H9 (cell line): ENCODE results near the gene MYOZ2. TPM values are rescaled to one million over a fixed set of nuclear protein-coding genes. Genes with fewer than 3 reads are reported as not detected.
"Not testable (repeated sequence)": the region's sequence is repeated elsewhere in the genome, so short reads cannot be mapped to it uniquely, and the experiment has no call there.

Source experiments
- DNase-seq: peaks from one replicate; pipeline ENCODE4 v3.0.0-alpha.2; 2017
- H2AFZ ChIP-seq: one replicate; pipeline ENCODE4 v1.6.1; 2013; ENCODE audit warnings: mild to moderate bottlenecking, low read length, control low read depth, moderate library complexity
- H2AK5ac ChIP-seq: 2 replicates; pipeline ENCODE4 v1.6.1; 2013; ENCODE audit warnings: low read length, control low read depth, mixed read lengths; ENCODE audit not compliant: insufficient read length
- H2BK120ac ChIP-seq: one replicate; pipeline ENCODE4 v1.6.1; 2013; ENCODE audit warnings: low read depth, mild to moderate bottlenecking, low read length, control low read depth, inconsistent platforms; ENCODE audit not compliant: poor library complexity, severe bottlenecking
- H2BK12ac ChIP-seq: 2 replicates; pipeline ENCODE4 v1.6.1; 2013; ENCODE audit warnings: low read length, control low read depth, mixed read lengths, low read depth; ENCODE audit not compliant: insufficient read length
- H2BK15ac ChIP-seq: 2 replicates; pipeline ENCODE4 v1.6.1; 2013; ENCODE audit warnings: low read depth, low read length, control low read depth
- H2BK20ac ChIP-seq: one replicate; pipeline ENCODE4 v1.6.1; 2013; ENCODE audit warnings: low read depth, mild to moderate bottlenecking, low read length, control low read depth, inconsistent platforms; ENCODE audit not compliant: poor library complexity, severe bottlenecking
- H2BK5ac ChIP-seq: 2 replicates; pipeline ENCODE4 v1.6.1; 2013; ENCODE audit warnings: low read length, control low read depth, mixed read lengths; ENCODE audit not compliant: insufficient read length
- H3K14ac ChIP-seq: 2 replicates; pipeline ENCODE4 v1.6.1; 2013; ENCODE audit warnings: low read length, control low read depth; ENCODE audit not compliant: insufficient read depth
- H3K18ac ChIP-seq: 2 replicates; pipeline ENCODE4 v1.6.1; 2013; ENCODE audit warnings: low read depth, mild to moderate bottlenecking, mixed read lengths, low read length, control low read depth; ENCODE audit not compliant: insufficient read length
- H3K23ac ChIP-seq: 2 replicates; pipeline ENCODE4 v1.6.1; 2013; ENCODE audit warnings: low read length, control low read depth, mixed read lengths, low read depth; ENCODE audit not compliant: insufficient read length
- H3K23me2 ChIP-seq: 2 replicates; pipeline ENCODE4 v1.6.1; 2013; ENCODE audit warnings: low read depth, mild to moderate bottlenecking, mixed read lengths, low read length, control low read depth; ENCODE audit not compliant: insufficient read length, poor library complexity, severe bottlenecking
- H3K27ac ChIP-seq: 2 replicates; pipeline ENCODE4 v1.5.1; 2013; ENCODE audit warnings: low read length, control low read depth, mixed read lengths, low read depth; ENCODE audit not compliant: insufficient read length
- H3K27me3 ChIP-seq: 2 replicates; pipeline ENCODE4 v1.6.1; 2013; ENCODE audit warnings: low read length, control low read depth, inconsistent platforms; ENCODE audit not compliant: insufficient read depth
- H3K4ac ChIP-seq: 2 replicates; pipeline ENCODE4 v1.6.1; 2013; ENCODE audit warnings: low read depth, mild to moderate bottlenecking, control low read depth, inconsistent platforms, low read length, moderate library complexity
- H3K4me1 ChIP-seq: 2 replicates; pipeline ENCODE4 v1.6.1; 2013; ENCODE audit warnings: low read length, control low read depth, inconsistent platforms; ENCODE audit not compliant: insufficient read depth
- H3K4me2 ChIP-seq: 2 replicates; pipeline ENCODE4 v1.6.1; 2013; ENCODE audit warnings: low read length, control low read depth, mixed read lengths; ENCODE audit not compliant: insufficient read length, insufficient read depth
- H3K56ac ChIP-seq: 2 replicates; pipeline ENCODE4 v1.6.1; 2013; ENCODE audit warnings: low read depth, mild to moderate bottlenecking, mixed read lengths, low read length, control low read depth; ENCODE audit not compliant: insufficient read length
- H3K79me1 ChIP-seq: 2 replicates; pipeline ENCODE4 v1.6.1; 2013; ENCODE audit warnings: low read depth, mild to moderate bottlenecking, moderate library complexity, low read length, control low read depth, inconsistent platforms; ENCODE audit not compliant: insufficient read depth, poor library complexity, severe bottlenecking
- H3K79me2 ChIP-seq: 2 replicates; pipeline ENCODE4 v1.6.1; 2013; ENCODE audit warnings: low read length, control low read depth, inconsistent platforms; ENCODE audit not compliant: insufficient read depth
- H3K9ac ChIP-seq: 2 replicates; pipeline ENCODE4 v1.6.1; 2013; ENCODE audit warnings: low read length, control low read depth, mixed read lengths; ENCODE audit not compliant: insufficient read length; ENCODE audit errors: extremely low read depth
- H3K9me3 ChIP-seq: one replicate; pipeline ENCODE4 v1.6.1; 2013; ENCODE audit warnings: low read depth, low read length, inconsistent platforms; ENCODE audit not compliant: control insufficient read depth
- H3T11ph ChIP-seq: one replicate; pipeline ENCODE4 v1.6.1; 2013; ENCODE audit warnings: mild to moderate bottlenecking, low read length, control low read depth, inconsistent platforms
- H4K20me1 ChIP-seq: one replicate; pipeline ENCODE4 v1.6.1; 2013; ENCODE audit not compliant: control insufficient read depth, insufficient read length, insufficient read depth
- H4K5ac ChIP-seq: 2 replicates; pipeline ENCODE4 v1.6.1; 2013; ENCODE audit warnings: low read depth, mild to moderate bottlenecking, mixed read lengths, low read length, control low read depth; ENCODE audit not compliant: insufficient read length
- H4K8ac ChIP-seq: replicated peaks from 2 replicates; pipeline ENCODE4 v1.6.1; 2013; ENCODE audit warnings: low read length, control low read depth, mixed read lengths, low read depth; ENCODE audit not compliant: insufficient read length
- H4K91ac ChIP-seq: 2 replicates; pipeline ENCODE4 v1.6.1; 2013; ENCODE audit warnings: low read depth, mild to moderate bottlenecking, moderate library complexity, mixed read lengths, low read length, control low read depth; ENCODE audit not compliant: insufficient read length
- H3K27ac Mint-ChIP-seq, 3 experiments: 2 replicates in 2 of 3; 3 replicates in 1 of 3; pipeline ENCODE4 v1.8.0; 2020 to 2021; ENCODE audit warnings: mixed read lengths in 3 of 3, mild to moderate bottlenecking in 1 of 3, moderate library complexity in 1 of 3
- H3K27me3 Mint-ChIP-seq: 2 replicates; pipeline ENCODE4 v1.8.0; 2021; ENCODE audit warnings: low read depth, mild to moderate bottlenecking, moderate library complexity, mixed read lengths
- H3K36me3 Mint-ChIP-seq, 3 experiments: 2 replicates in 2 of 3; 3 replicates in 1 of 3; pipeline ENCODE4 v1.8.0; 2020 to 2021; ENCODE audit warnings: low read depth in 3 of 3, mixed read lengths in 3 of 3; ENCODE audit not compliant: insufficient read depth in 1 of 3
- H3K4me1 Mint-ChIP-seq, 2 experiments: 2 replicates each; pipeline ENCODE4 v1.8.0; 2020; ENCODE audit warnings: mixed read lengths in 2 of 2
- H3K4me3 Mint-ChIP-seq, 2 experiments: 2 replicates in 1 of 2; 3 replicates in 1 of 2; pipeline ENCODE4 v1.8.0; 2020 to 2021; ENCODE audit warnings: mild to moderate bottlenecking in 2 of 2, mixed read lengths in 2 of 2, moderate library complexity in 1 of 2
- H3K9me3 Mint-ChIP-seq, 2 experiments: 2 replicates in 1 of 2; 3 replicates in 1 of 2; pipeline ENCODE4 v1.8.0; 2020; ENCODE audit warnings: mild to moderate bottlenecking in 2 of 2, mixed read lengths in 2 of 2, moderate library complexity in 1 of 2
- WGBS: extraction: QIAGEN DNeasy Blood & Tissue Kit; methylation state at CpG from one replicate; pipeline ENCODE4 v1.1.7; 2013; ENCODE audit warnings: missing lambda C conversion rate, low lambda C conversion rate, mixed read lengths; ENCODE audit not compliant: insufficient read length; ENCODE audit errors: extremely low coverage; 5-methylcytosine and 5-hydroxymethylcytosine counted together
- total RNA-seq: library from RNA; stranded (reverse); gene quantifications from 2 replicates; pipeline ENCODE4 v1.2.1, GENCODE V29; 2021
- TF ChIP-seq, protein P1 (sequence below): fragments of 200-600 bp; sonication (generic); conservative IDR thresholded peaks from 3 replicates; pipeline ENCODE4 v1.8.0; 2021; ENCODE audit warnings: antibody characterized with exemption, mild to moderate bottlenecking

Gene MYOZ2
- total RNA-seq, 1 experiment from 2014 or later: not detected

DNA sequence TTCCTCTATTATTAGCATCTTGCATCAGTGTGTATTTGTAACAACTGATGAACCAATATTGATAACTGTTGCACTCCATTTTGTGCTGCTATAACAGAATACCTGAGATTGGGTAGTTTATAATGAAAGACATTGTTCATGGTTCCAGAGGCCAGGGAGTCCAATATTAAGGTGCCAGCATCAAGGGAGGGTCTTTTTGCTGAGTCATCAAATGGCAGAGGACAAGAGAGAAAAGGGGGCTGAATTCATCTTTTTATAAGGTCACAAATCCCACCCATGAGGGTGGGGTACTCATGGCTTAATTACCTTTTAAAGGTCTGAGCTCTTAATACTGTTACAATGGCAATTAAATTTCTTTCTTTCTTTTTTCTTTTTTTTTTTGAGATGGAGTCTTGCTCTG is 7.2 kb downstream of the MYOZ2 start:
- Histone ChIP-seq H2BK15ac (no peak overlapping the region), H2AFZ (no peak overlapping the region), H3K9me3 (no peaks in the 10 kb centered on the region), H3K23ac (no peak overlapping the region), H3K23me2 (no peaks in the 10 kb centered on the region), H2BK120ac (no peak overlapping the region), H4K91ac (no peak overlapping the region), H4K5ac (no peak overlapping the region), H4K8ac (no peak overlapping the region), H3K56ac (no peak overlapping the region), H2BK5ac (no peak overlapping the region), H3T11ph (no peak overlapping the region), H2BK20ac (no peak overlapping the region), H3K27me3 (no peaks in the 10 kb centered on the region), H3K79me2 (no peaks in the 10 kb centered on the region), H4K20me1 (no peaks in the 10 kb centered on the region), H3K4ac (no peak overlapping the region), H3K18ac (no peak overlapping the region), H3K4me2 (no peak overlapping the region), H3K4me1 (no peaks in the 10 kb centered on the region), H3K27ac (no peak overlapping the region), H3K14ac (no peak overlapping the region), H3K79me1 (no peaks in the 10 kb centered on the region), H2BK12ac (no peak overlapping the region), H3K9ac (no peak overlapping the region), H2AK5ac (no peak overlapping the region)
- H3K9me3 Mint-ChIP-seq: no peaks in the 10 kb centered on the region
- H3K36me3 Mint-ChIP-seq: no peaks in the 10 kb centered on the region
- H3K27me3 Mint-ChIP-seq: no peaks in the 10 kb centered on the region
- peaks cover 3 to 6% of the 10 kb centered on the region in 2 experiments; a peak in 2 of 4 replicates for H3K4me1 Mint-ChIP-seq
- DNase-seq: no peak
- H3K4me3 Mint-ChIP-seq: no peak overlapping the region
- H3K27ac Mint-ChIP-seq: no peak overlapping the region
- TF ChIP-seq, protein P1, sequence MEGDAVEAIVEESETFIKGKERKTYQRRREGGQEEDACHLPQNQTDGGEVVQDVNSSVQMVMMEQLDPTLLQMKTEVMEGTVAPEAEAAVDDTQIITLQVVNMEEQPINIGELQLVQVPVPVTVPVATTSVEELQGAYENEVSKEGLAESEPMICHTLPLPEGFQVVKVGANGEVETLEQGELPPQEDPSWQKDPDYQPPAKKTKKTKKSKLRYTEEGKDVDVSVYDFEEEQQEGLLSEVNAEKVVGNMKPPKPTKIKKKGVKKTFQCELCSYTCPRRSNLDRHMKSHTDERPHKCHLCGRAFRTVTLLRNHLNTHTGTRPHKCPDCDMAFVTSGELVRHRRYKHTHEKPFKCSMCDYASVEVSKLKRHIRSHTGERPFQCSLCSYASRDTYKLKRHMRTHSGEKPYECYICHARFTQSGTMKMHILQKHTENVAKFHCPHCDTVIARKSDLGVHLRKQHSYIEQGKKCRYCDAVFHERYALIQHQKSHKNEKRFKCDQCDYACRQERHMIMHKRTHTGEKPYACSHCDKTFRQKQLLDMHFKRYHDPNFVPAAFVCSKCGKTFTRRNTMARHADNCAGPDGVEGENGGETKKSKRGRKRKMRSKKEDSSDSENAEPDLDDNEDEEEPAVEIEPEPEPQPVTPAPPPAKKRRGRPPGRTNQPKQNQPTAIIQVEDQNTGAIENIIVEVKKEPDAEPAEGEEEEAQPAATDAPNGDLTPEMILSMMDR: no peak

DNA sequence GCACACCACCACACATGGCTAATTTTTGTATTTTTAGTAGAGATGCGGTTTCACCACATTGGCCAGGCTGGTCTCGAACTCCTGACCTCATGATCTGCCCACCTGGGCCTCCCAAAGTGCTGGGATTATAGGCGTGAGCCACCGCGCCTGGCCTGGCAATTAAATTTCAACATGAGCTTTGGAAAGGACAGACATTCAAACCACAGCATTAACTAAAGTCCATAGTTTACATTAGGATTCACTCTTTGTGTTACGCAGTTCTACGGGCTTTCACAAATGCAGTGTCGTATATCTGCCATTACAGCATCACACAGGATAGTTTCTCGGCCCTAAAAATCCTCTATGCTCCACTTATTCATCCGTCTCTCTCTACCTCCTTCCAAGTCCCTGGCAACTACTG is 7.7 kb downstream of the MYOZ2 start:
- not testable (repeated sequence) for H2AK5ac ChIP-seq, H3K18ac ChIP-seq, H3K9ac ChIP-seq, H3K79me1 ChIP-seq, H3T11ph ChIP-seq, H3K36me3 Mint-ChIP-seq, H3K23ac ChIP-seq, H3K4me2 ChIP-seq, H3K4me3 Mint-ChIP-seq, H3K27me3 ChIP-seq, H2BK20ac ChIP-seq, H3K4me1 Mint-ChIP-seq, H3K23me2 ChIP-seq, H4K91ac ChIP-seq, H4K20me1 ChIP-seq, H3K4ac ChIP-seq, H2AFZ ChIP-seq, H2BK120ac ChIP-seq, H2BK15ac ChIP-seq, H3K27ac Mint-ChIP-seq, H3K27me3 Mint-ChIP-seq, H3K9me3 Mint-ChIP-seq, H3K14ac ChIP-seq, H3K79me2 ChIP-seq, H3K4me1 ChIP-seq, H3K9me3 ChIP-seq, H2BK12ac ChIP-seq, H4K8ac ChIP-seq, H4K5ac ChIP-seq, H2BK5ac ChIP-seq, DNase-seq, H3K27ac ChIP-seq, H3K56ac ChIP-seq
- WGBS: no CpG with 5 or more reads among the region's 10 CpGs
